NCI-H2107 treated with DMSO at 0.1 percent for 48 hours (cell line): ENCODE data around the gene QRICH2.
"Not testable (repeated sequence)": the region's sequence is repeated elsewhere in the genome, so short reads cannot be mapped to it uniquely, and the experiment has no call there.

Experiments used
- DNase-seq: peaks from one replicate; lab custom pipeline; 2025; ENCODE audit not compliant: unreplicated experiment; lab: John Stamatoyannopoulos, UW

The QRICH2 gene

GRCh38 chr17:76233588-76234353, 74.3 kb downstream of the QRICH2 start:
- no peak for DNase-seq

- no peak for DNase-seq
These were observed 75.7 kb downstream of the QRICH2 start for GRCh38 chr17:76232342-76232741.

- not testable (repeated sequence) for DNase-seq
These were observed 81.3 kb downstream of the QRICH2 start for GRCh38 chr17:76226749-76227148.

GRCh38 chr17:76225373-76226086, 82.5 kb downstream of the QRICH2 start:
- not testable (repeated sequence) for DNase-seq
